Measurements from ENCODE around the gene INTS13. TPM values are rescaled to one million over a fixed set of nuclear protein-coding genes. Genes with fewer than 3 reads are reported as not detected.
"Not testable (repeated sequence)": the region's sequence is repeated elsewhere in the genome, so short reads cannot be mapped to it uniquely, and the experiment has no call there.

Gene INTS13, protein sequence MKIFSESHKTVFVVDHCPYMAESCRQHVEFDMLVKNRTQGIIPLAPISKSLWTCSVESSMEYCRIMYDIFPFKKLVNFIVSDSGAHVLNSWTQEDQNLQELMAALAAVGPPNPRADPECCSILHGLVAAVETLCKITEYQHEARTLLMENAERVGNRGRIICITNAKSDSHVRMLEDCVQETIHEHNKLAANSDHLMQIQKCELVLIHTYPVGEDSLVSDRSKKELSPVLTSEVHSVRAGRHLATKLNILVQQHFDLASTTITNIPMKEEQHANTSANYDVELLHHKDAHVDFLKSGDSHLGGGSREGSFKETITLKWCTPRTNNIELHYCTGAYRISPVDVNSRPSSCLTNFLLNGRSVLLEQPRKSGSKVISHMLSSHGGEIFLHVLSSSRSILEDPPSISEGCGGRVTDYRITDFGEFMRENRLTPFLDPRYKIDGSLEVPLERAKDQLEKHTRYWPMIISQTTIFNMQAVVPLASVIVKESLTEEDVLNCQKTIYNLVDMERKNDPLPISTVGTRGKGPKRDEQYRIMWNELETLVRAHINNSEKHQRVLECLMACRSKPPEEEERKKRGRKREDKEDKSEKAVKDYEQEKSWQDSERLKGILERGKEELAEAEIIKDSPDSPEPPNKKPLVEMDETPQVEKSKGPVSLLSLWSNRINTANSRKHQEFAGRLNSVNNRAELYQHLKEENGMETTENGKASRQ
- 14.6 TPM for polyA plus RNA-seq

DNA sequence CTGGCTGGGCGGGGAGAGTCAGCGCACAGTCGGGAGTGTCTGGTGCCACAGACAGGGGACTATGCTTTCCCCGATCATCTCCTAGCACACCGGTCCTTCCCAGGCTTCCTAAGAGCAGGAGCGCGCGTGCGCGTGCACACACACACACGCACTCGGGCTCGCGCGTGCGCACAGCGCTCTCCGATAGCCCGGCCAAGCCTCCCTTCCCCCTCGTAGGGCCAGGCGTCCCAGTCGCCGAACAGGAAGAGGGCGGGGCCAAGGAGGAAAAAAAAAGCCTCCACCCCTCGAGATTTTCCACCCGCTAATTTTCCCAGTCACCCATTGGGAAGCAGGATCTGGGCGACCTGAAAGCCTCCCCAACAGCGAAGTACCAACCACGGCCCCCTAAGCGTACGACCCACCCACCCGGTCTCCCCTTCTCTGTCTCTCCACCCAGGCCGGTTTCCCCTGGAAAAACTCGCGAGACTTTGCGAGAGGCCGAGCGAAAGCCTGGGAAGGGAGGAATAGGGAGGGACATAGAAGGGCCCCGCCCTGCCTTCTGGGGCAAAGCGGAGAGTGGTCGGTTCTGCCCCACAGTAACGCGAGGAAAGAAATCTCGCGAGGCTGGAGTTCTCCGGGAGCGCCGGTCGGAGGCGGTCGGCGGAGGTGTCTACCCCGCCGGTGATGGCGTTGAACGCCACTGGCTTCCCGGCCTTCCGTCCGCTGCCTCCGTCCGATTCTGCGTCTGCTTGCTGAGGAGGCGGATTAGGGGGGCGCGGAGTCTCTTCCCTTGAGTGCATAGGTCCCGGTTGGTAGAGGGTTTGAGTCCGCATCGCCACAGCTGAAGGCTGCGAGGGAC, at the start of gene INTS13, which contains the start of gene FGFR1OP2:
Gene INTS13, minus strand, starts transcription at position 119 of the 838 bp plus-strand sequence. CDS start 1,178 bp downstream, outside the sequence.
Gene FGFR1OP2, plus strand, starts transcription at position 608 of the 838 bp plus-strand sequence. CDS start 15,689 bp downstream, outside the sequence.
- H3K4me1 Mint-ChIP-seq, result peaks cover 47 to 58% (median 50%) of the 10 kb centered on the region in 3 donors
- peak within 1 kb of the TSS; percentile 89 to 99 (median 97) for H3K27ac Mint-ChIP-seq

DNA sequence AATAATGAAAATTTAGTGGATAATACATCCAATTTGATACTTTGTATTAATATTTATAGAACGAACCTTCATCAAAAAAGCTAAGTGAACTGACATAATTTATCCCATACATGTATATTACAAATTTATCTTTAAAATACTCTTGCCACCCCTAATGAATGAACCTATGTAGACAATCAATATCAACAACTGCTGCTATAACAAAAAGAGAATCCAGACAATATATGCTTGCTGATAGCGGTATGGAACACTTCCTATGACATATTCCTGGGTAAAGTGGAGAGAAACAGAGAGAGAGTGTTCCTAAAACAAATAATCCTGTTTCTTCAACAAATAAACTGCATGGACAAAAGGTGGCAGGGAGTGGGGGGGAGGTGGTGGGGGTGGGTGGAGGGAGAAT, 45.1 kb upstream of the INTS13 start:
- H3K4me1 Mint-ChIP-seq, result peaks cover 0 to 4% (median 0%) of the 10 kb centered on the region in 3 donors
- H3K27ac Mint-ChIP-seq, result no peak overlapping the region
- H3K9me3 Mint-ChIP-seq, result peaks cover 0 to 2% (median 2%) of the 10 kb centered on the region in 3 donors
- no peak overlapping the region for H3K4me3 Mint-ChIP-seq
- H3K36me3 Mint-ChIP-seq, result peaks cover 37% of the 10 kb centered on the region
- no peaks in the 10 kb centered on the region for H3K27me3 Mint-ChIP-seq

More for the DNA sequence above, at the start of gene INTS13, which contains the start of gene FGFR1OP2:
- Mint-ChIP-seq H3K4me3 (peak within 1 kb of the TSS; percentile 94 to 99 (median 97)), H3K9me3 (no peaks in the 10 kb centered on the region), H3K36me3 (peaks cover 10% of the 10 kb centered on the region), H3K27me3 (no peaks in the 10 kb centered on the region)

DNA sequence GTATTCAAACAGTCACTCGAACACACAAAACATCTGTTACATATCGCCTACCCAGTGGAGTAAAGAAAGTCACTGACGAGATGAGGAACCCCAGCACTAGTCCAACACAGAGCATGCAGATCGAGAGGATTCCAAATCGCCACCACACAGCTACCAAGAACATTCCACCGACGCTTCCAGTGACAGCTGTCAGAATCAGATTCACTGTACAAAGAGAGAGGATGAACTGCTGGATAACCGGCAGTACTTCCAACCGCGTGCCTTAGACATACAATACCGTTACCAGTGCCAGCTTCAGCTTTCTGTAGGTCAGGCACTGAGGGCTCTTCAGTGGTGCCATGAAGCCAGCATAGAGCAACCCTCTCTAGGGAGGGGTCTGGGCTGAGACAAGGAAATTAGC, 42.0 kb upstream of the INTS13 start:
- Mint-ChIP-seq H3K4me1 (peaks cover 4 to 10% (median 7%) of the 10 kb centered on the region in 3 donors), H3K27ac (peak overlapping the region in 1 of 3 donors; percentile 82), H3K9me3 (no peaks in the 10 kb centered on the region), H3K4me3 (no peak overlapping the region), H3K27me3 (no peaks in the 10 kb centered on the region), H3K36me3 (peaks cover 22% of the 10 kb centered on the region)

DNA sequence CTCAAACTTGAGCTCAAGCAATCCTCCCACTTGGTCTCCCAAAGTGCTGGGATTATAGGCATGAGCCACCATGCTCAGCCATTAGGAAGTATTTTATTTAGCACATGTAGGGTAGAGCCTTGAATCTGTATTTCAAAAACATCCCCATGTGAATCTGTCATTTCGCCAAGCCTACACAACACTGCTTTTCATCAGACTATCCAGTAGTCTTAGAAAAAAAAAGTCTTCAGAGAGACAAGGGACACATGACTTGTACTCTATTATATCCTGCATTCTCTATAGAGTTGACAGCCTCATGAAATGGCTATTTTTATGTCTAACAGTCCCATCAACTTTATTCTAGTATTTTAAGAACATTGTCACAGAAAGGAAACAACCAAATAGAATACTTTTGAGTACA, 41.0 kb upstream of the INTS13 start:
- Mint-ChIP-seq H3K27ac (no peak overlapping the region), H3K4me3 (no peak overlapping the region), H3K27me3 (no peaks in the 10 kb centered on the region), H3K36me3 (peaks cover 20% of the 10 kb centered on the region), H3K9me3 (no peaks in the 10 kb centered on the region), H3K4me1 (peaks cover 4 to 10% (median 7%) of the 10 kb centered on the region in 3 donors)

DNA sequence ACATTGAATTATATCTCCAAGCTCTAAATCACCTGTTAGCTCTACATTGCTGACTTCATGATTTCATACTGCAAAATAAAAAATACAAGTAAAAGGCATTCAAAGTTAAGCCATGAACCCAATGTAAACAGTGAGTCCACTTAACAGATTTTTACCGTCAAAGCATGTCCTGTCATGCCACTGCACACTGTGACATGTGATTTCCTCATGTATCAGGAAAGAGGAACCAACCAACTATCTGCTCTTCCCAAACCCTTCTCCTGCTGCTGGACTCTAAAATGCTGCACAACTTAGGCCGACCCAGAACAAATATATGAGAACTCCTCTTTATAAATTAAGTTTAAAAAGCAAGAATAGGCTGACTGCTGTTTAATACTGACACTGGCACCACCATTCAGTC, 38.9 kb upstream of the INTS13 start:
- Mint-ChIP-seq H3K4me3 (no peak overlapping the region), H3K27me3 (no peaks in the 10 kb centered on the region), H3K4me1 (peaks cover 7 to 16% (median 12%) of the 10 kb centered on the region in 3 donors), H3K36me3 (peaks cover 19% of the 10 kb centered on the region), H3K9me3 (no peaks in the 10 kb centered on the region), H3K27ac (no peak overlapping the region)

DNA sequence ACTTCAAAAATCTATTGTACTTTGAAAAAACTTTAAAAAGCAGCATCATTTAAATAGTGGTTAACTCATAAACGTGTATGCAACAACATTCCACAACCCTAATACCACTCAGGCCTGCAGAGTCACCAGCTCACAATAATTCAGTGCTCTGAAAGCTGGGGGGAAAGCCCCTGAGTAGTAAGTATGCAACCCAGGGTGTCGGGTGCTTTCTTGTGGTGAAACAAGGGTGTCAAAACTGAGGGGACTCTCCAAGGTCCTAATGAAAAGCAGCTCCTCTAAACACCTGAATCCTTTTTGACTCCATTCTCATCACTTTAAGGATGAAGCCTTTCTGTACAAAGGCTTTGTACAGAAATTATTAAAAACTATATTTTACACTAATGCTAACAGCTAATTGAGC, 34.2 kb upstream of the INTS13 start:
- Mint-ChIP-seq H3K4me1 (peaks cover 6 to 27% (median 20%) of the 10 kb centered on the region in 3 donors), H3K36me3 (peaks cover 7% of the 10 kb centered on the region), H3K9me3 (no peaks in the 10 kb centered on the region), H3K27ac (peak overlapping the region in 2 of 3 donors; percentile 35 to 50), H3K4me3 (peak overlapping the region in 2 of 4 donors; percentile 9 to 43), H3K27me3 (no peaks in the 10 kb centered on the region)

DNA sequence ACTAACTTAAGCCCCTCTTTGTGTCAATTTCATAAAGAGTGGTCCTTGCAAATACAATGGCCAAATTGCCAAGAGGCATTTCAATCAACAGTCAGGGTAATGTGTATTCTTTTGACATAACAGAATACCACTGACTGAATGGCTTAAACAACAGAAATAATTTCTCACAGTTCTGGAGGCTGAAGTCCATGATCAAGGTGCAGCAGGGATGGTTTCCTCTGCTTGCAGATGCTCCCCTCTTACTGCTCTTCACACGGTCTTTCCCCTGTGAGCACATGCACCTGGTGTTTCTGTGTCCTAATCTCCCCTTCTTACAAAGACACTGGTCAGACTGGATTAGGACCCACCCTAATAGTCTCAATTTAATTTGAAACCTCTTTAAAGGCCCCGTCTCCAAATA, 32.4 kb upstream of the INTS13 start:
- Mint-ChIP-seq H3K36me3 (peaks cover 5% of the 10 kb centered on the region), H3K4me1 (peaks cover 6 to 17% (median 13%) of the 10 kb centered on the region in 3 donors), H3K4me3 (no peak overlapping the region), H3K9me3 (no peaks in the 10 kb centered on the region), H3K27me3 (no peaks in the 10 kb centered on the region), H3K27ac (peak overlapping the region in 2 of 3 donors; percentile 25 to 63)

DNA sequence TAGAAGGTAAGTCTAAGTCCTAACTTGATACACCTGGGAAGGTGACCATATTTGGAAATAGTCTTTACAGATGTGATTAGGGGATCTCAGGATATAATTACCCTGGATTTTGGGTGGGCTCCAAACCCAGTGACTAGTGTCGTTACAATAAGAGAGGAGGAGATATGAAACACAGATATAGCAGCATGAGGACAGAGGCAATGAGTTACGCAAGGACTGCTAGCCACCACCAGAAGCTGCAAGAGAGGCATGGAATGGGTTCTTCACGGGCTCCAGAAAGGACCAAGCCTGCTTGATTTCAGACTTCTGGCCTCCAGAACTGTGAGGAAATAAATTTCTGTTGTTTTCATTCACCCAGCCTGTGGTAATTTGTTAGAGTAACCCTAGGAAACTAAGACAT, 29.1 kb upstream of the INTS13 start:
- Mint-ChIP-seq H3K27ac (no peak overlapping the region), H3K4me3 (no peak overlapping the region), H3K36me3 (peaks cover 3% of the 10 kb centered on the region), H3K9me3 (no peaks in the 10 kb centered on the region), H3K27me3 (no peaks in the 10 kb centered on the region), H3K4me1 (peaks cover 4 to 13% (median 10%) of the 10 kb centered on the region in 3 donors)

DNA sequence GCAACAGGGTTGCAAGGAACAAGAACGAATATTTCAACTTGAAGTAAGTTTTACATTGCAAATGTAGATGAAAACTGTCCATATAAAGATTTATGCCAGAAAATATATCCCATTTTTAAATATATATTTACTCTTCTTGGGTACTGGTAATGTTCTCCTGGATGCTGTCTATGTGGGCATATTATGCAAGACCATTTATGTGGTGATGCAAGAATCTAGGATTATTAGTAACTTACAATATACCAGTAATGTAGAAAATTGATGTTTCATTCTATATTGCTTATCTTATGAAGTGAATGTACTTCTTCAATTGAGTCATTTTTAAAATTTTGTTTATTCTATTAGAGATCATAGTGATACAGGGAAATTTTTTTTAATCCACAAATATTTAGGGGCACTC, 25.6 kb upstream of the INTS13 start:
- H3K36me3 Mint-ChIP-seq, result peaks cover 4% of the 10 kb centered on the region
- no peaks in the 10 kb centered on the region for H3K27me3 Mint-ChIP-seq
- H3K9me3 Mint-ChIP-seq, result no peaks in the 10 kb centered on the region
- no peak overlapping the region for H3K27ac Mint-ChIP-seq
- no peaks in the 10 kb centered on the region for H3K4me1 Mint-ChIP-seq
- no peak overlapping the region for H3K4me3 Mint-ChIP-seq

DNA sequence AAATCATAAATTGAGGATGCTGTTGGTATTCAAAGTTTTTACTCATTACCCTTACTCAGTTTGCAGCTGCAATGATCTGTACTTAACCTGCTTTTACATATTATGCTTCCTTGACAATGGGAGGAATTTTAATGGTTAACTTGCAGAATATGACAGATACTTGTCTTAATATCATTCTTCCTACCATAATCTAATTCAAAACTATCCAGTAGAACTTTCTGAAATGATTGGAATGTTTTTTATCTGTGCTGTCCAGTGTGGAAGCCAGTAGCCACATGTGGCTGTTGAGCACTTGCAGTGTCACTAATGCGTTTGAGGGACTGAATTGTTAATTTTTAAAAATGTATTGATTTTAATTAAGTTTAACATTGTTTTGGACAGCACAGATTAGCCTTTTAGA, 24.0 kb upstream of the INTS13 start:
- Mint-ChIP-seq H3K4me1 (no peaks in the 10 kb centered on the region), H3K9me3 (no peaks in the 10 kb centered on the region), H3K36me3 (peaks cover 4% of the 10 kb centered on the region), H3K27ac (no peak overlapping the region), H3K27me3 (no peaks in the 10 kb centered on the region), H3K4me3 (no peak overlapping the region)

DNA sequence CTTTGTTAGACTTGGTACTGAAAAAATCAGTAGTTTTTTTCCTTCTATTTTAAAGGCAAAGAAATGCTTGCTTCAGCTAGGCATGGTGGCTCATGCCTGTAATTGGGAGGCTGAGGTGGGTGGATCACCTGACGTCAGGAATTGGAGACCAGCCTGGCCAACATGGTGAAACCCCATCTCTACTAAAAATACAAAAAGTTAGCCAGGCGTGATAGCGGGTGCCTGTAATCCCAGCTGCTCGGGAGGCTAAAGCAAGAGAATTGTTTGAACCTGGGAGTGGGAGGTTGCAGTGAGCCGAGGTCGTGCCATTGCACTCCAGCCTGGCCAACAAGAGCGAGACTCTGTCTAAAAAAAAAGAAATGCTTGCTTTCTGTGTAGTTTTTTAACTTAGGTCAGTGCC, 23.6 kb upstream of the INTS13 start:
- not testable (repeated sequence) for H3K27ac Mint-ChIP-seq, H3K27me3 Mint-ChIP-seq, H3K4me1 Mint-ChIP-seq, H3K36me3 Mint-ChIP-seq, H3K4me3 Mint-ChIP-seq, H3K9me3 Mint-ChIP-seq

DNA sequence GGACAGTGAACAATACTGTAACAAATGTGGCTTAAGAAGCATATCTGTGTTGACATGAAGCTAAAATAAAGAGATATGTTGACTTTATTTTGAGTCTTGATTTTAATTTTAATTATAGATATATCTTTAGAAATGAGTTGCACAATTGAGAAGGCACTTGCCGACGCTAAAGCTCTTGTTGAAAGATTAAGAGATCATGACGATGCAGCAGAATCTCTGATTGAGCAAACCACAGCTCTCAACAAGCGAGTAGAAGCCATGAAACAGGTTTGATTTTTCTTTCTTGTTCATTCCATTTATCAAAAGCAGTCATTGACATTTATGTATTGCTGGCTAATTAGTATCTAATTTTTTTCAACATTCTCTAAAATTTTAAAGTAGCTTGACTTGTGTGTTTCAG, 16.2 kb upstream of the INTS13 start:
- no peak overlapping the region for H3K27ac Mint-ChIP-seq
- peaks cover 10 to 16% (median 13%) of the 10 kb centered on the region in 3 donors for H3K4me1 Mint-ChIP-seq
- no peaks in the 10 kb centered on the region for H3K9me3 Mint-ChIP-seq
- H3K36me3 Mint-ChIP-seq, result peaks cover 10% of the 10 kb centered on the region
- no peak overlapping the region for H3K4me3 Mint-ChIP-seq
- no peaks in the 10 kb centered on the region for H3K27me3 Mint-ChIP-seq

DNA sequence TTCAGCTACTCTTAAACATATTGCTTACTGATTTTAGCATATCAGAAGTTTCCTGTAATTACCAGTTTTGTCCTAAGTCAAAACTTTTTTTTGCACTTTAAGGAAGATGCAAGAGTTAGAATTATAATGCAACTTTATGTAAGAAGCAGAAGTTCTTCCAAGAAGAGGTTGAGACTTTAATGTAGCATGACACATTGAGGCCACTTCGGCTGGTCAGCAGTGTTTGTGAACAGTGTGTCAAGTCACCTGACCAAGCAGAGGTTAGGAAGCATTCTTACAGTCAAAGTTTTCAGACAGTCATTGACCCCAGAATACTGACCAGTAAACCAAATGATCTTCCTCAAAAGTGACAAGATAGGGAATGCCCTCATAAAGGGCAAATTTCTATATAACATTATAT, 15.7 kb upstream of the INTS13 start:
- Mint-ChIP-seq H3K27ac (peak overlapping the region in 1 of 3 donors; percentile 67), H3K9me3 (peaks cover 0 to 2% (median 1%) of the 10 kb centered on the region in 3 donors), H3K36me3 (peaks cover 13% of the 10 kb centered on the region), H3K4me3 (no peak overlapping the region), H3K27me3 (no peaks in the 10 kb centered on the region), H3K4me1 (peaks cover 10 to 17% (median 13%) of the 10 kb centered on the region in 3 donors)

DNA sequence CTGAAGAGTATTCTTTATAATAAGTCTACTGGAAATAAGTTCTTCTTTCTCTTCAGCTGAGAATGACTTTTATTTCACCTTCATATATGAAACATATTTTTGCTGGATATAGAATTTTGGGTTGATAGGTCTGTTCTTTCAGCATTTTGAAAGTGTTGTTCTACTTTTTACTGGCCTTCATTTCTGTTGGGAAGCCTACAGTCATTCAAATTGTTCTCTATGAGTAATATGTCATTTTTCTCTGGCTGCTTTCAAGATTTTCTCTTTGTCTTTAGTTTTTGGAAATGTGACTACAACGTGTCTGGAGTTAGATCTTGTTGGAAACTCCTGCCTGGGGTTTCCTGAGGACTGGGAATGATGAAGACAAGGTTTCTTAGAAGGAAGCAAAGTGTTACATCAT, 10.5 kb upstream of the INTS13 start:
- Mint-ChIP-seq H3K9me3 (peaks cover 0 to 10% (median 2%) of the 10 kb centered on the region in 3 donors), H3K4me1 (peaks cover 24 to 38% (median 34%) of the 10 kb centered on the region in 3 donors), H3K4me3 (no peak overlapping the region)

More for the DNA sequence above, 10.5 kb upstream of the INTS13 start:
- Mint-ChIP-seq H3K36me3 (peaks cover 30% of the 10 kb centered on the region), H3K27me3 (no peaks in the 10 kb centered on the region), H3K27ac (peak overlapping the region in 1 of 3 donors; percentile 36)
